ENCODE data around the gene ISX. TPM values are rescaled to one million over a fixed set of nuclear protein-coding genes. Genes with fewer than 3 reads are reported as not detected.

Gene ISX
- not detected for total RNA-seq

- no peak for TF ChIP-seq CTCF (IDR thresholded peaks at IDR 0.05)
- no peak for TF ChIP-seq EP300 (IDR thresholded peaks at IDR 0.05)
- no peak for TF ChIP-seq POLR2A (IDR thresholded peaks at IDR 0.05)
- WGBS, 2 donors: 29 to 48% methylated on average over 1 of the region's 1 CpG
Observed at GRCh38 chr22:35065796-35066218, at the start of gene ISX. ISX (plus strand) TSS chr22:35066158; CDS start chr22:35067088, 930 bp downstream.

GRCh38 chr22:35016909-35017308 is 49.0 kb upstream of the ISX start:
- Histone ChIP-seq H3K9me3 (no peaks in the 10 kb centered on the region), H3K27me3 (no peaks in the 10 kb centered on the region), H3K27ac (no peak overlapping the region), H3K4me1 (no peaks in the 10 kb centered on the region), H3K4me3 (no peak overlapping the region), H3K36me3 (no peaks in the 10 kb centered on the region)
- no peak for DNase-seq (ENCODE audit: low spot score in 2 of 2)
- 81 to 87% methylated on average over 6 of the region's 6 CpGs for WGBS, 2 donors
- TF ChIP-seq POLR2A (IDR thresholded peaks at IDR 0.05) (no peak), EP300 (IDR thresholded peaks at IDR 0.05) (no peak)

More at GRCh38 chr22:35065796-35066218, at the start of gene ISX:
- DNase-seq (ENCODE audit: low spot score in 2 of 2): no peak
- Histone ChIP-seq H3K4me3 (peak within 1 kb of the TSS in 1 of 4 donors; percentile 27), H3K36me3 (no peaks in the 10 kb centered on the region), H3K27ac (peak within 1 kb of the TSS in 1 of 4 donors; percentile 50), H3K9me3 (no peaks in the 10 kb centered on the region), H3K27me3 (no peaks in the 10 kb centered on the region), H3K4me1 (no peaks in the 10 kb centered on the region)

GRCh38 chr22:35018995-35019394 is 47.0 kb upstream of the ISX start:
- H3K4me3 ChIP-seq: no peak overlapping the region
- no peak overlapping the region for H3K27ac ChIP-seq
- H3K9me3 ChIP-seq: no peaks in the 10 kb centered on the region
- no peak for DNase-seq (ENCODE audit: low spot score in 2 of 2)
- no peak for TF ChIP-seq EP300 (IDR thresholded peaks at IDR 0.05)
- TF ChIP-seq CTCF (IDR thresholded peaks at IDR 0.05): no peak
- TF ChIP-seq POLR2A (IDR thresholded peaks at IDR 0.05): no peak
- no peaks in the 10 kb centered on the region for H3K36me3 ChIP-seq
- WGBS, 2 donors: 17 to 74% methylated on average over 1 to 2 of the region's 2 CpGs
- peaks cover 0 to under 1% of the 10 kb centered on the region in 2 donors for H3K27me3 ChIP-seq
- H3K4me1 ChIP-seq: no peaks in the 10 kb centered on the region

- Histone ChIP-seq H3K27ac (no peak overlapping the region), H3K36me3 (no peaks in the 10 kb centered on the region), H3K4me3 (no peak overlapping the region), H3K27me3 (peaks cover 0 to 4% of the 10 kb centered on the region in 2 donors), H3K4me1 (no peaks in the 10 kb centered on the region), H3K9me3 (no peaks in the 10 kb centered on the region)
- 92 to 100% methylated on average over 2 of the region's 2 CpGs for WGBS, 2 donors
- DNase-seq (ENCODE audit: low spot score in 2 of 2): no peak
- TF ChIP-seq POLR2A (IDR thresholded peaks at IDR 0.05) (no peak), EP300 (IDR thresholded peaks at IDR 0.05) (no peak), CTCF (IDR thresholded peaks at IDR 0.05) (no peak)
Observed at GRCh38 chr22:35020517-35020916, 45.4 kb upstream of the ISX start.

- no peak overlapping the region for H3K27ac ChIP-seq
- peaks cover 0 to 4% of the 10 kb centered on the region in 2 donors for H3K27me3 ChIP-seq
- WGBS, 2 donors: 41 to 56% methylated on average over 7 of the region's 7 CpGs
- no peaks in the 10 kb centered on the region for H3K36me3 ChIP-seq
- no peak for DNase-seq (ENCODE audit: low spot score in 2 of 2)
- H3K4me3 ChIP-seq: no peak overlapping the region
- H3K9me3 ChIP-seq: peaks cover 0 to 6% (median 2%) of the 10 kb centered on the region in 4 donors
- TF ChIP-seq CTCF (IDR thresholded peaks at IDR 0.05) (no peak), POLR2A (IDR thresholded peaks at IDR 0.05) (no peak), EP300 (IDR thresholded peaks at IDR 0.05) (peak in 1 of 2 donors; percentile 9)
- H3K4me1 ChIP-seq: no peaks in the 10 kb centered on the region
Observed at GRCh38 chr22:35021161-35021560, 44.8 kb upstream of the ISX start.

- no peak for DNase-seq (ENCODE audit: low spot score in 2 of 2)
- Histone ChIP-seq H3K4me3 (no peak overlapping the region), H3K9me3 (peaks cover 0 to 7% (median 3%) of the 10 kb centered on the region in 4 donors), H3K36me3 (no peaks in the 10 kb centered on the region), H3K27me3 (peaks cover 0 to 4% of the 10 kb centered on the region in 2 donors), H3K27ac (no peak overlapping the region), H3K4me1 (no peaks in the 10 kb centered on the region)
- 87 to 89% methylated on average over 5 of the region's 5 CpGs for WGBS, 2 donors
- TF ChIP-seq POLR2A (IDR thresholded peaks at IDR 0.05) (no peak), EP300 (IDR thresholded peaks at IDR 0.05) (no peak), CTCF (IDR thresholded peaks at IDR 0.05) (no peak)
Observed at GRCh38 chr22:35022291-35022690, 43.7 kb upstream of the ISX start.
